Panc1 (cell line): ENCODE data around the gene ZNF804A.

Experiments used
- CTCF ChIP-seq: fragments of 450-650 bp; IDR thresholded peaks from 2 replicates; pipeline ENCODE4 v1.5.1; 2017; ENCODE audit warnings: mild to moderate bottlenecking
- POLR2AphosphoS5 ChIP-seq: IDR thresholded peaks from 2 replicates; pipeline ENCODE4 v1.6.1; 2012; ENCODE audit warnings: mild to moderate bottlenecking, low read depth, low read length, moderate library complexity
- REST ChIP-seq, 2 experiments: IDR thresholded peaks; 2 replicates each; pipeline ENCODE4 v1.6.1; 2011 to 2012; ENCODE audit warnings: low read depth in 2 of 2, control low read depth in 1 of 2, low read length in 1 of 2, mild to moderate bottlenecking in 1 of 2, moderate library complexity in 1 of 2; ENCODE audit not compliant: insufficient read depth in 1 of 2
- SIN3A ChIP-seq: IDR thresholded peaks from 2 replicates; pipeline ENCODE4 v1.6.1; 2012; ENCODE audit warnings: low read depth, mild to moderate bottlenecking, low read length, moderate library complexity, borderline replicate concordance; ENCODE audit not compliant: insufficient read depth
- TCF7L2 ChIP-seq: IDR thresholded peaks from 2 replicates; pipeline ENCODE4 v1.6.1; 2011; ENCODE audit warnings: mild to moderate bottlenecking, low read depth, low read length, inconsistent platforms

- TF ChIP-seq CTCF, result no peak
- no peak for TF ChIP-seq SIN3A
- no peak for TF ChIP-seq POLR2AphosphoS5
- TF ChIP-seq REST (IDR thresholded peaks at IDR 0.05; ENCODE audit: insufficient read depth in 1 of 2, low read depth in 2 of 2, low read length in 1 of 2), result no peak
- TF ChIP-seq TCF7L2, result no peak
Observed at GRCh38 chr2:184971546-184972068, 373.3 kb downstream of the ZNF804A start.
